ENCODE data around the gene ZNF227.

- no peak for TF ChIP-seq EZH2phosphoT487 (IDR thresholded peaks at IDR 0.05; ENCODE audit: borderline replicate concordance, low read length)
- no peak for TF ChIP-seq CTCF (conservative IDR thresholded peaks at IDR 0.05; ENCODE audit: low read depth, low read length)
These were observed 5.1 kb upstream of the ZNF227 start for GRCh38 chr19:44207126-44207803.

Measured in PC-3 (cell line).